ENCODE measurements around the gene DEK. TPM values are rescaled to one million over a fixed set of nuclear protein-coding genes. Genes with fewer than 3 reads are reported as not detected.
"Not testable (repeated sequence)": the region's sequence is repeated elsewhere in the genome, so short reads cannot be mapped to it uniquely, and the experiment has no call there.

Gene DEK
- polyA plus RNA-seq, 6 donors from 2014 or later: 32.5 to 61.2 (median 52.2) TPM

GRCh38 chr6:18203786-18204185 lies 60.5 kb downstream of the DEK start:
- ATAC-seq (ENCODE audit: low read depth in 2 of 2) (no peak), DNase-seq (no peak)
- H3K27ac Mint-ChIP-seq: no peak overlapping the region
- H3K9me3 Mint-ChIP-seq: no peaks in the 10 kb centered on the region
- no peaks in the 10 kb centered on the region for H3K4me1 Mint-ChIP-seq
- H3K4me3 Mint-ChIP-seq: no peak overlapping the region
- peaks cover 42 to 43% of the 10 kb centered on the region in 2 donors for H3K36me3 Mint-ChIP-seq
- H3K27me3 Mint-ChIP-seq: no peaks in the 10 kb centered on the region

- Mint-ChIP-seq H3K4me1 (peaks cover 0 to 6% (median 0%) of the 10 kb centered on the region in 3 donors), H3K27me3 (no peaks in the 10 kb centered on the region), H3K27ac (peak overlapping the region in 1 of 6 donors; percentile 33), H3K36me3 (peaks cover 16 to 25% of the 10 kb centered on the region in 2 donors), H3K9me3 (no peaks in the 10 kb centered on the region), H3K4me3 (no peak overlapping the region)
- DNase-seq: no peak
- ATAC-seq (ENCODE audit: low read depth in 2 of 2): no peak
These were observed 72.3 kb downstream of the DEK start for GRCh38 chr6:18192026-18192425.

- no peak for ATAC-seq (ENCODE audit: low read depth in 2 of 2)
- H3K4me3 Mint-ChIP-seq: no peak overlapping the region
- H3K4me1 Mint-ChIP-seq: peaks cover 5 to 18% (median 11%) of the 10 kb centered on the region in 3 donors
- no peak for DNase-seq
- H3K27me3 Mint-ChIP-seq: no peaks in the 10 kb centered on the region
- no peaks in the 10 kb centered on the region for H3K9me3 Mint-ChIP-seq
- H3K27ac Mint-ChIP-seq: no peak overlapping the region
- peaks cover 12 to 19% of the 10 kb centered on the region in 2 donors for H3K36me3 Mint-ChIP-seq
These were observed 75.1 kb downstream of the DEK start for GRCh38 chr6:18189196-18189595.

GRCh38 chr6:18187701-18188100 lies 76.6 kb downstream of the DEK start:
- Mint-ChIP-seq H3K4me1 (peaks cover 5 to 23% (median 18%) of the 10 kb centered on the region in 3 donors), H3K9me3 (no peaks in the 10 kb centered on the region), H3K27me3 (no peaks in the 10 kb centered on the region), H3K27ac (peak overlapping the region in 1 of 6 donors; percentile 76), H3K36me3 (peaks cover 12 to 19% of the 10 kb centered on the region in 2 donors), H3K4me3 (no peak overlapping the region)
- no peak for DNase-seq
- ATAC-seq (ENCODE audit: low read depth in 2 of 2): no peak

- Mint-ChIP-seq H3K4me3 (no peak overlapping the region), H3K27me3 (no peaks in the 10 kb centered on the region), H3K9me3 (no peaks in the 10 kb centered on the region), H3K27ac (peak overlapping the region in 5 of 6 donors; percentile 56 to 75 (median 59)), H3K36me3 (peaks cover 12 to 17% of the 10 kb centered on the region in 2 donors), H3K4me1 (peaks cover 5 to 26% (median 20%) of the 10 kb centered on the region in 3 donors)
- DNase-seq: peak; percentile 11
- ATAC-seq (ENCODE audit: low read depth in 2 of 2): peak; percentile 60 to 72
These were observed 77.6 kb downstream of the DEK start for GRCh38 chr6:18186540-18187250.

- H3K4me1 Mint-ChIP-seq: peaks cover 5 to 30% (median 20%) of the 10 kb centered on the region in 3 donors
- H3K27me3 Mint-ChIP-seq: no peaks in the 10 kb centered on the region
- no peak overlapping the region for H3K4me3 Mint-ChIP-seq
- no peaks in the 10 kb centered on the region for H3K9me3 Mint-ChIP-seq
- peaks cover 11 to 12% of the 10 kb centered on the region in 2 donors for H3K36me3 Mint-ChIP-seq
- ATAC-seq (ENCODE audit: low read depth in 2 of 2) (no peak), DNase-seq (no peak)
- H3K27ac Mint-ChIP-seq: peak overlapping the region in 4 of 6 donors; percentile 15 to 73 (median 44)
These were observed 78.3 kb downstream of the DEK start for GRCh38 chr6:18186033-18186432.

- H3K4me1 Mint-ChIP-seq: peaks cover 5 to 34% (median 20%) of the 10 kb centered on the region in 3 donors
- peak overlapping the region in 3 of 6 donors; percentile 50 to 80 (median 51) for H3K27ac Mint-ChIP-seq
- no peaks in the 10 kb centered on the region for H3K9me3 Mint-ChIP-seq
- DNase-seq: no peak
- no peaks in the 10 kb centered on the region for H3K27me3 Mint-ChIP-seq
- H3K36me3 Mint-ChIP-seq: peaks cover 12% of the 10 kb centered on the region in 2 donors
- no peak for ATAC-seq (ENCODE audit: low read depth in 2 of 2)
- H3K4me3 Mint-ChIP-seq: no peak overlapping the region
These were observed 78.7 kb downstream of the DEK start for GRCh38 chr6:18185624-18186023.

- no peak overlapping the region for H3K4me3 Mint-ChIP-seq
- H3K27ac Mint-ChIP-seq: peak overlapping the region in 1 of 6 donors; percentile 57
- H3K9me3 Mint-ChIP-seq: no peaks in the 10 kb centered on the region
- H3K27me3 Mint-ChIP-seq: no peaks in the 10 kb centered on the region
- H3K4me1 Mint-ChIP-seq: peaks cover 17 to 53% (median 36%) of the 10 kb centered on the region in 3 donors
- H3K36me3 Mint-ChIP-seq: peaks cover 4 to 12% of the 10 kb centered on the region in 2 donors
- ATAC-seq (ENCODE audit: low read depth in 2 of 2) (no peak), DNase-seq (no peak)
These were observed 80.6 kb downstream of the DEK start for GRCh38 chr6:18183766-18184165.

- Mint-ChIP-seq H3K4me1 (peaks cover 21 to 58% (median 39%) of the 10 kb centered on the region in 3 donors), H3K27ac (peak overlapping the region in 1 of 6 donors; percentile 20), H3K36me3 (peaks cover 4 to 12% of the 10 kb centered on the region in 2 donors), H3K4me3 (no peak overlapping the region), H3K27me3 (no peaks in the 10 kb centered on the region), H3K9me3 (no peaks in the 10 kb centered on the region)
- no peak for ATAC-seq (ENCODE audit: low read depth in 2 of 2)
- DNase-seq: no peak
These were observed 81.8 kb downstream of the DEK start for GRCh38 chr6:18182568-18182967.

- Mint-ChIP-seq H3K27me3 (no peaks in the 10 kb centered on the region), H3K9me3 (peaks cover 0 to 4% (median 0%) of the 10 kb centered on the region in 7 donors), H3K27ac (peak overlapping the region; percentile 33 to 54 (median 44)), H3K4me1 (peaks cover 31 to 69% (median 42%) of the 10 kb centered on the region in 3 donors), H3K36me3 (peaks cover 21 to 26% of the 10 kb centered on the region in 2 donors), H3K4me3 (peak overlapping the region in 3 of 8 donors; percentile 12 to 71 (median 40))
- ATAC-seq (ENCODE audit: low read depth in 2 of 2): peak in 1 of 2 donors; percentile 30
- no peak for DNase-seq
These were observed 84.5 kb downstream of the DEK start for GRCh38 chr6:18179770-18180356.

GRCh38 chr6:18178960-18179615 lies 85.2 kb downstream of the DEK start:
- Mint-ChIP-seq H3K4me1 (peaks cover 31 to 73% (median 42%) of the 10 kb centered on the region in 3 donors), H3K27me3 (no peaks in the 10 kb centered on the region), H3K27ac (peak overlapping the region in 5 of 6 donors; percentile 28 to 67 (median 41)), H3K4me3 (peak overlapping the region in 2 of 8 donors; percentile 12 to 71), H3K36me3 (peaks cover 21 to 31% of the 10 kb centered on the region in 2 donors), H3K9me3 (peaks cover 0 to 6% (median 0%) of the 10 kb centered on the region in 7 donors)
- ATAC-seq (ENCODE audit: low read depth in 2 of 2): no peak
- no peak for DNase-seq

- ATAC-seq (ENCODE audit: low read depth in 2 of 2) (no peak), DNase-seq (no peak)
- peaks cover 21 to 31% of the 10 kb centered on the region in 2 donors for H3K36me3 Mint-ChIP-seq
- H3K27ac Mint-ChIP-seq: peak overlapping the region in 5 of 6 donors; percentile 12 to 80 (median 63)
- peak overlapping the region in 1 of 8 donors; percentile 42 for H3K4me3 Mint-ChIP-seq
- peaks cover 31 to 62% (median 42%) of the 10 kb centered on the region in 3 donors for H3K4me1 Mint-ChIP-seq
- H3K9me3 Mint-ChIP-seq: peaks cover 0 to 6% (median 0%) of the 10 kb centered on the region in 7 donors
- no peaks in the 10 kb centered on the region for H3K27me3 Mint-ChIP-seq
These were observed 86.9 kb downstream of the DEK start for GRCh38 chr6:18177286-18177965.

GRCh38 chr6:18176198-18176597 lies 88.1 kb downstream of the DEK start:
- Mint-ChIP-seq H3K4me1 (peaks cover 31 to 55% (median 40%) of the 10 kb centered on the region in 3 donors), H3K27ac (peak overlapping the region in 3 of 6 donors; percentile 19 to 77 (median 53)), H3K36me3 (peaks cover 29 to 38% of the 10 kb centered on the region in 2 donors), H3K4me3 (peak overlapping the region in 2 of 8 donors; percentile 6 to 25)
- H3K27me3 Mint-ChIP-seq; DNase-seq; ATAC-seq (ENCODE audit: low read depth in 2 of 2); H3K9me3 Mint-ChIP-seq: not testable (repeated sequence)

Data from naive B cell (primary cell).